K562 (cell line): ENCODE measurements around the gene TAF8. TPM values are rescaled to one million over a fixed set of nuclear protein-coding genes. Genes with fewer than 3 reads are reported as not detected.
A peak's percentile ranks its signal among the peaks of the same experiment; 100 is the strongest.

Experiments
- CBFA2T2 ChIP-seq: fragments of 450-650 bp; conservative IDR thresholded peaks from 2 replicates; pipeline ENCODE4 v1.6.1; 2017; ENCODE audit warnings: mild to moderate bottlenecking
- HDAC3 ChIP-seq: fragments of 450-650 bp; IDR thresholded peaks from 2 replicates; pipeline ENCODE4 v1.6.1; 2018; ENCODE audit warnings: borderline replicate concordance, mild to moderate bottlenecking, moderate library complexity; ENCODE audit not compliant: partially characterized antibody
- HLTF ChIP-seq: fragments of 450-650 bp; IDR thresholded peaks from 2 replicates; pipeline ENCODE4 v1.6.1; 2016
- HNRNPL ChIP-seq: fragments of 200-400 bp; formaldehyde crosslinking; IDR thresholded peaks from 2 replicates; pipeline ENCODE4 v1.6.1; 2017; ENCODE audit warnings: low read depth, mild to moderate bottlenecking, low read length
- IRF2 ChIP-seq: sonication (generic); formaldehyde crosslinking; IDR thresholded peaks from 2 replicates; pipeline ENCODE4 v1.8.1; 2022; ENCODE audit warnings: mild to moderate bottlenecking, missing genetic modification reagents
- RBM39 ChIP-seq: fragments of 200-400 bp; formaldehyde crosslinking; optimal IDR thresholded peaks from 2 replicates; pipeline ENCODE3; 2018; ENCODE audit warnings: low read depth, low read length
- SIRT6 ChIP-seq: IDR thresholded peaks from one replicate; pipeline ENCODE4 v1.6.1; 2012; ENCODE audit warnings: low read depth, mild to moderate bottlenecking, control low read depth, inconsistent platforms, low read length, moderate library complexity
- TAF9B ChIP-seq: fragments of 450-650 bp; IDR thresholded peaks from 2 replicates; pipeline ENCODE4 v1.6.1; 2018; ENCODE audit warnings: mild to moderate bottlenecking; ENCODE audit not compliant: partially characterized antibody
- ZBTB8A ChIP-seq: fragments of 450-650 bp; IDR thresholded peaks from 2 replicates; pipeline ENCODE4 v1.6.1; 2018; ENCODE audit warnings: mild to moderate bottlenecking, moderate library complexity; ENCODE audit not compliant: partially characterized antibody
- ZNF76 ChIP-seq: fragments of 250-450 bp; sonication (Bioruptor Pico); IDR thresholded peaks from 2 replicates; pipeline ENCODE4 v1.4.0; 2020; ENCODE audit warnings: mild to moderate bottlenecking, moderate library complexity, borderline replicate concordance
- ZNF830 ChIP-seq: fragments of 250-450 bp; sonication (Bioruptor Pico); IDR thresholded peaks from 2 replicates; pipeline ENCODE4 v1.5.0; 2021; ENCODE audit warnings: mild to moderate bottlenecking
- polyA plus RNA-seq, 8 experiments: library from polyadenylated mRNA; depleted of rRNA in 4 of 8; stranded (reverse) in 5 of 8; unstranded in 3 of 8; fragments of >200 nt; fragmentation: Nextera tagmentation in 2 of 8; fragmentation: Illumina TruSeq in 1 of 8; extraction: Ambion mirVana in 2 of 8; extraction: Trizol in 1 of 8; gene quantifications; 2 replicates each; pipeline versions ENCODE4 v1.2.1 to v1.2.3, GENCODE V29; 2011 to 2014; ENCODE audit warnings: inconsistent platforms in 1 of 8, missing spikeins in 1 of 8
- total RNA-seq, 7 experiments: library from RNA; depleted of rRNA in 6 of 7; stranded (reverse); fragments of >200 nt in 6 of 7; fragmentation: Illumina TruSeq in 2 of 7; extraction: Trizol in 2 of 7; gene quantifications; 2 replicates each; pipeline versions ENCODE4 v1.2.1 to v1.2.3, GENCODE V29; 2011 to 2021; ENCODE audit warnings: low replicate concordance in 1 of 7
- TF ChIP-seq, protein P1 (sequence below), 2 experiments: fragments of 450-650 bp in 1 of 2; sonication (generic) in 1 of 2; formaldehyde crosslinking in 1 of 2; IDR thresholded peaks; 2 replicates each; pipeline versions ENCODE4 v1.7.1 to v1.9.0; 2016 to 2022; ENCODE audit warnings: inconsistent platforms in 1 of 2, mild to moderate bottlenecking in 1 of 2, missing genetic modification reagents in 1 of 2
- TF ChIP-seq, protein P2 (sequence below): sonication (generic); formaldehyde crosslinking; IDR thresholded peaks from 2 replicates; pipeline ENCODE4 v1.8.1; 2022; ENCODE audit warnings: missing genetic modification reagents

TAF8 gene
- total and polyA plus RNA-seq, 9 of the 15 experiments (the other 6 are each of a cell fraction or from before 2014, with no cell fraction given) = 29.4 to 84.0 (median 52.6) TPM

DNA sequence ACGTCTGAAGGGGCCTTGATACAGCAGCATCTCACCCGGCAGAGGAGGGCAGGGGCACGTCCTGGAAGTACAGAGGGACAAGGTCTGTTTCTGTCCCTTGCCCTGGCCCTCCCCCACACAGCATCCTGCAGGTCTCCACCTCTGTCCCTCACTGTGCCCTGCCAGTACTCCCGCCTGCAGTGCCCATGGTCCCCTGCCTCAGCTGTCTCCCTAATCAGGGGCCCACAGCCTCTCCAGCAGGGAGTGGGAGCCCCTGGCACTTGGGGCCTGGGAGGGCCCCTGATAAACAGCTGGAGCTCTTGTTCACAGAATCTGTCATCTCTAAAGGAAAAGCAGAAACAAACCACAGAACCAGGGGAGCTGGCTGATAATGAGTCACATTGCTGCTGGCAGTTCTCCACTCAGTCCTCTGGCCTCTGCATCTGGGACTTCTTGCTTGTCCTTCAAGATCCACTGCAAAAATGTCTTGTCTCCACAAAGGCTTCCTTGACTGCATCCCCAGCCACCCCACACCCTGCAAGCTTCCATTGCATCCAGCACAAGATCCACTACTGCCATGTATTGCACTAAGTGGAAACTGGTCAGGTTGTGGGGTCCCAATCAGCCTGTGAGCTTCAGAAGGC, 33.2 kb upstream of the TAF8 start (continued):
- TF ChIP-seq, protein P1, sequence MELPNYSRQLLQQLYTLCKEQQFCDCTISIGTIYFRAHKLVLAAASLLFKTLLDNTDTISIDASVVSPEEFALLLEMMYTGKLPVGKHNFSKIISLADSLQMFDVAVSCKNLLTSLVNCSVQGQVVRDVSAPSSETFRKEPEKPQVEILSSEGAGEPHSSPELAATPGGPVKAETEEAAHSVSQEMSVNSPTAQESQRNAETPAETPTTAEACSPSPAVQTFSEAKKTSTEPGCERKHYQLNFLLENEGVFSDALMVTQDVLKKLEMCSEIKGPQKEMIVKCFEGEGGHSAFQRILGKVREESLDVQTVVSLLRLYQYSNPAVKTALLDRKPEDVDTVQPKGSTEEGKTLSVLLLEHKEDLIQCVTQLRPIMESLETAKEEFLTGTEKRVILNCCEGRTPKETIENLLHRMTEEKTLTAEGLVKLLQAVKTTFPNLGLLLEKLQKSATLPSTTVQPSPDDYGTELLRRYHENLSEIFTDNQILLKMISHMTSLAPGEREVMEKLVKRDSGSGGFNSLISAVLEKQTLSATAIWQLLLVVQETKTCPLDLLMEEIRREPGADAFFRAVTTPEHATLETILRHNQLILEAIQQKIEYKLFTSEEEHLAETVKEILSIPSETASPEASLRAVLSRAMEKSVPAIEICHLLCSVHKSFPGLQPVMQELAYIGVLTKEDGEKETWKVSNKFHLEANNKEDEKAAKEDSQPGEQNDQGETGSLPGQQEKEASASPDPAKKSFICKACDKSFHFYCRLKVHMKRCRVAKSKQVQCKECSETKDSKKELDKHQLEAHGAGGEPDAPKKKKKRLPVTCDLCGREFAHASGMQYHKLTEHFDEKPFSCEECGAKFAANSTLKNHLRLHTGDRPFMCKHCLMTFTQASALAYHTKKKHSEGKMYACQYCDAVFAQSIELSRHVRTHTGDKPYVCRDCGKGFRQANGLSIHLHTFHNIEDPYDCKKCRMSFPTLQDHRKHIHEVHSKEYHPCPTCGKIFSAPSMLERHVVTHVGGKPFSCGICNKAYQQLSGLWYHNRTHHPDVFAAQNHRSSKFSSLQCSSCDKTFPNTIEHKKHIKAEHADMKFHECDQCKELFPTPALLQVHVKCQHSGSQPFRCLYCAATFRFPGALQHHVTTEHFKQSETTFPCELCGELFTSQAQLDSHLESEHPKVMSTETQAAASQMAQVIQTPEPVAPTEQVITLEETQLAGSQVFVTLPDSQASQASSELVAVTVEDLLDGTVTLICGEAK (IDR thresholded peaks at IDR 0.05) = no peak
- TF ChIP-seq, protein P1 (CRISPR knock-in tag; IDR thresholded peaks at IDR 0.05) = no peak
- TF ChIP-seq TAF9B = peak; percentile 93
- TF ChIP-seq HNRNPL = peak; percentile 93
- TF ChIP-seq RBM39 = no peak
- no peak for TF ChIP-seq IRF2 (CRISPR knock-in tag)
- TF ChIP-seq CBFA2T2 = peak; percentile 100
- TF ChIP-seq HLTF = peak; percentile 84
- TF ChIP-seq SIRT6 = no peak
- TF ChIP-seq HDAC3 = peak; percentile 94
- peak; percentile 94; the same call in 1 of the 2 replicates for TF ChIP-seq ZNF830
- TF ChIP-seq ZBTB8A = no peak
- 0 out of 2 replicates have a peak, but pooled peaks have one; percentile 50 for TF ChIP-seq ZNF76 (CRISPR knock-in tag)
- TF ChIP-seq, protein P2, sequence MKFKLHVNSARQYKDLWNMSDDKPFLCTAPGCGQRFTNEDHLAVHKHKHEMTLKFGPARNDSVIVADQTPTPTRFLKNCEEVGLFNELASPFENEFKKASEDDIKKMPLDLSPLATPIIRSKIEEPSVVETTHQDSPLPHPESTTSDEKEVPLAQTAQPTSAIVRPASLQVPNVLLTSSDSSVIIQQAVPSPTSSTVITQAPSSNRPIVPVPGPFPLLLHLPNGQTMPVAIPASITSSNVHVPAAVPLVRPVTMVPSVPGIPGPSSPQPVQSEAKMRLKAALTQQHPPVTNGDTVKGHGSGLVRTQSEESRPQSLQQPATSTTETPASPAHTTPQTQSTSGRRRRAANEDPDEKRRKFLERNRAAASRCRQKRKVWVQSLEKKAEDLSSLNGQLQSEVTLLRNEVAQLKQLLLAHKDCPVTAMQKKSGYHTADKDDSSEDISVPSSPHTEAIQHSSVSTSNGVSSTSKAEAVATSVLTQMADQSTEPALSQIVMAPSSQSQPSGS (CRISPR knock-in tag) = no peak
